ENCODE results near the gene NAAA. TPM values are rescaled to one million over a fixed set of nuclear protein-coding genes. Genes with fewer than 3 reads are reported as not detected.

NAAA gene
- total and polyA plus RNA-seq, 2 of the 13 experiments (the other 11 are each of a cell fraction or from before 2014, with no cell fraction given), result 22.4 to 24.6 TPM

GRCh38 chr4:75940692-75941253 is at the start of gene NAAA (continued):
- TF ChIP-seq SNAPC4 (CRISPR knock-in tag; IDR thresholded peaks at IDR 0.05) (no peak), ETV5 (CRISPR knock-in tag; IDR thresholded peaks at IDR 0.05; ENCODE audit: borderline replicate concordance) (0 out of 2 replicates have a peak, but pooled peaks have one; percentile 4), HDAC1 (CRISPR knock-in tag; IDR thresholded peaks at IDR 0.05) (peak; percentile 79), RAD21 (CRISPR knock-in tag; IDR thresholded peaks at IDR 0.05) (peak; percentile 15), ZSCAN20 (CRISPR knock-in tag; IDR thresholded peaks at IDR 0.05; ENCODE audit: borderline replicate concordance) (no peak; the same call in 1 of the 2 replicates), HMGA1 (CRISPR knock-in tag; conservative IDR thresholded peaks at IDR 0.05) (no peak), RAD51 (IDR thresholded peaks at IDR 0.05; ENCODE audit: borderline replicate concordance) (no peak), MAFG (CRISPR knock-in tag; IDR thresholded peaks at IDR 0.05) (no peak), RFX3 (CRISPR knock-in tag; IDR thresholded peaks at IDR 0.05) (no peak), PRDM15 (CRISPR knock-in tag; IDR thresholded peaks at IDR 0.05) (0 out of 2 replicates have a peak, but pooled peaks have one; percentile 29), PRPF4 (IDR thresholded peaks at IDR 0.05; ENCODE audit: low read depth, low read length, poor library complexity, severe bottlenecking) (no peak), HNF1A (IDR thresholded peaks at IDR 0.05; ENCODE audit: low read depth) (no peak), HNF1A (CRISPR knock-in tag; IDR thresholded peaks at IDR 0.05; ENCODE audit: borderline replicate concordance) (peak; percentile 71; the same call in 1 of the 2 replicates), BRD4 (CRISPR knock-in tag; IDR thresholded peaks at IDR 0.05) (no peak), HOXA5 (CRISPR knock-in tag; IDR thresholded peaks at IDR 0.05) (no peak; the same call in 1 of the 2 replicates), HDAC2 (CRISPR knock-in tag; IDR thresholded peaks at IDR 0.05) (no peak), FIP1L1 (IDR thresholded peaks at IDR 0.05; ENCODE audit: borderline replicate concordance, insufficient read depth, low read depth, low read length) (no peak), NKX3-1 (CRISPR knock-in tag; IDR thresholded peaks at IDR 0.05) (no peak)

Measured in HepG2 (cell line).